Ramos (cell line): ENCODE measurements around the gene PAGR1.

Experiments
- in situ Hi-C: fragments of 300-500 bp; cut with MboI; formaldehyde crosslinking; loops from one replicate; pipeline ENCODE4 v1.14.3; 2022; ENCODE audit warnings: low sequenced_read_pairs; ENCODE audit not compliant: unreplicated experiment

PAGR1 gene

DNA sequence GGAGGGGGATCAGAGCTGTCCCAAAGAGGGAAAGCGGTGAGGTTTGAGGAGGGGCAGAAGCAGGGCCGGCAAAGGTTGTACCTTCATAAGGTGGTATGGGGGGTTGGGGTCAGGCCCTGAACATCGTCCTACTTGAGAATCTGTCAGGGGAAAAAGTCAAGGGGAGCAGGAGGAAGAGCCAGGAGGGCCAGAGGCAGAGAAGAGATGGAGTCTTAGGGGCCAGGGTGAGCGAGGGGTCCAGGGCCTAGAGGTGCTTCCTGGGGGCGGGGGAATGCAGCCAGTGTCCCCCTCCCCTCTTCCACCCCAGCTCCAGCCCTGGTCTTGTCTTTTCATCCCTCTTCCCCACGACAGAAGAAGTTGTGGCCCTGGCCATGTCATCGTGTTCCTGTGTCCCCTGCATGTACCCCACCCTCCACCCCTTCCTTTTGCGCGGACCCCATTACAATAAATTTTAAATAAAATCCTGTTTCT lies 5.2 kb upstream of the PAGR1 start:
- in situ Hi-C loops, result loop anchor here (25.0 kb wide), 1 partner anchor 577 kb away; the partner anchor contains the start of genes SEPTIN1 and ZNF48

DNA sequence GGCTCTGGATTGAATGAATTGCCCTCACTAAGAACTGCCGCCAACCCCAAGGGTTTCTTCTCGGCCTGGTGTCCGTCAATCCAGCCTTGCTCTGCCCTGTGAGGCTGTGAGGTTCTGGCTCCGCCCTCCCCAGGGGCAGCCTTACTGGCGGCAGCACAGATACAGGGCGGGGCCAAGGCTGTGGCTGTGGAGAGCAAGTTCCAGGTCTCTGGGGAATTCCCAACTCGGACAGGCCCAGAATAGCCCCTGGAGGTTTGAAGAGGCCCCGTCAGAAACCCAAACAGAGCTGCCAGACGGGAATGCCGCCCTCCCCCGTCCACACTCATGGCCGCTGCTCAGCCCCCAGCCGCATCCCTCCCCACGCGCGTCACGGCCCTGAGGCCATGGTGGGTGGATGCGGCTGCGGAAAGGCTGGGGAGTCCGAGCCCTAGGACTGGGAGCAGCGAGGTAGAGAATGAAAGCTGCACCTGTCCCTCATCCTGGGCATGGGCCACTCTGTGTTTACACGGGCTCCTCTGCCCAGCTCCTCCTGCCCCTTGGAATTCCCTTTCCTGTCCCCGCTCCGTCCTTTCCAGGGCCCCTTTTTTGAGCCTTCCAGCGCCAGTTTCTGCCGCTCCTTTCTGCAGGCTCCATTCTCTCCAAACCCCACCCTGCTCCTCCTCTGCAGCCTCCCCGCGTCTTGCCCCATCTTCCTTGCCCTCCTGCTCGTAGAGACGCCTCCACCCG lies 4.6 kb upstream of the PAGR1 start:
- in situ Hi-C loops, result loop anchor here (25.0 kb wide), 1 partner anchor 576 kb away; the partner anchor contains the start of genes SEPTIN1 and ZNF48

- in situ Hi-C loops, result loop anchor here (25.0 kb wide), 1 partner anchor 575 kb away; the partner anchor contains the start of genes SEPTIN1 and ZNF48
Measured at GRCh38 chr16:29811896-29812665, 3.9 kb upstream of the PAGR1 start, which contains the start of gene PRRT2. PRRT2 (plus strand) TSS chr16:29812193; CDS start chr16:29813055, 862 bp downstream.

DNA sequence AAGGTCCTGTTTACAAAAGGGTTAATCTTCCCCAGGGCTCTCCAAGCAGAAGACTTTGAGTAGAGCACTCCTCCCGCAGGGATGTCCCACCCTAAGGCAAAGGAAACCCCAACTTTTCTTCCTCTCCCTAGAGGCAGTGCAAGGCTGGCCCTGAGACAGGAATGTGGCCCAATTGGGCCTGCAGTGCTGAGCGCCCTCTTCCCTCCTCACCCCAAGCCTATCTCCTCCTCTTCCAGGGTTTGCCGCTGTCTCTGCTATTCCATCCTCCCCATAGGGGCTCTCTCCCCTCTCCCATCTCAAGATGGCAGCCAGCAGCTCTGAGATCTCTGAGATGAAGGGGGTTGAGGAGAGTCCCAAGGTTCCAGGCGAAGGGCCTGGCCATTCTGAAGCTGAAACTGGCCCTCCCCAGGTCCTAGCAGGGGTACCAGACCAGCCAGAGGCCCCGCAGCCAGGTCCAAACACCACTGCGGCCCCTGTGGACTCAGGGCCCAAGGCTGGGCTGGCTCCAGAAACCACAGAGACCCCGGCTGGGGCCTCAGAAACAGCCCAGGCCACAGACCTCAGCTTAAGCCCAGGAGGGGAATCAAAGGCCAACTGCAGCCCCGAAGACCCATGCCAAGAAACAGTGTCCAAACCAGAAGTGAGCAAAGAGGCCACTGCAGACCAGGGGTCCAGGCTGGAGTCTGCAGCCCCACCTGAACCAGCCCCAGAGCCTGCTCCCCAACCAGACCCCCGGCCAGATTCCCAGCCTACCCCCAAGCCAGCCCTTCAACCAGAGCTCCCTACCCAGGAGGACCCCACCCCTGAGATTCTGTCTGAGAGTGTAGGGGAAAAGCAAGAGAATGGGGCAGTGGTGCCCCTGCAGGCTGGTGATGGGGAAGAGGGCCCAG lies 3.0 kb upstream of the PAGR1 start:
- in situ Hi-C loops, result loop anchor here (25.0 kb wide), 1 partner anchor 574 kb away; the partner anchor contains the start of genes SEPTIN1 and ZNF48

GRCh38 chr16:29813644-29814562 lies 2.0 kb upstream of the PAGR1 start:
- in situ Hi-C loops, result loop anchor here (25.0 kb wide), 1 partner anchor 573 kb away; the partner anchor contains the start of genes SEPTIN1 and ZNF48

- in situ Hi-C loops, result loop anchor here (25.0 kb wide), 1 partner anchor 573 kb away; the partner anchor contains the start of genes SEPTIN1 and ZNF48
Measured at GRCh38 chr16:29814592-29814991, 1.4 kb upstream of the PAGR1 start.

- in situ Hi-C loops, result loop anchor here (25.0 kb wide), 1 partner anchor 572 kb away; the partner anchor contains the start of genes SEPTIN1 and ZNF48
Measured at GRCh38 chr16:29815032-29815721, 775 bp upstream of the PAGR1 start.

DNA sequence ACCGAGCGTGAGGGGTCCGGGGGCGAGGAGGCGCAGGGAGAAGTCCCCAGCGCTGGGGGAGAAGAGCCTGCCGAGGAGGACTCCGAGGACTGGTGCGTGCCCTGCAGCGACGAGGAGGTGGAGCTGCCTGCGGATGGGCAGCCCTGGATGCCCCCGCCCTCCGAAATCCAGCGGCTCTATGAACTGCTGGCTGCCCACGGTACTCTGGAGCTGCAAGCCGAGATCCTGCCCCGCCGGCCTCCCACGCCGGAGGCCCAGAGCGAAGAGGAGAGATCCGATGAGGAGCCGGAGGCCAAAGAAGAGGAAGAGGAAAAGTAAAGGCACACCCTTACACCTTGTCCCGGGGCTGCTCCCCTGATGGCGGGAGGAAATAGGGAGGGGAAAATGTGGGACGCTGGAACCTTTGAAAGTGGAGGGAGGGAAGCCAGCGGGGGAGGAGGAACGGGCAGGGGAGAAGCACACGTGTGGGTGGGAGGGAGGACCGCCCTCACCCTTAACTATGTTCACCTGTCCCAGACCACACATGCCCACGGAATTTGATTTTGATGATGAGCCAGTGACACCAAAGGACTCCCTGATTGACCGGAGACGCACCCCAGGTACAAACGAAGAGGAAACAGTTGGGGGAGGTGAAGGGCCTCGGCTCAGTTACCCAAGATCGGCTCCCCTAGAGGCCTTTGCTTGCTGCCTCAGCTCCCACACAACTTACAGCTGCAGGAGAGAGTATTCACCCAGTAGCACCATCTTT lies 916 bp downstream of the PAGR1 start:
- in situ Hi-C loops, result loop anchor here (25.0 kb wide), 1 partner anchor 570 kb away; the partner anchor contains the start of genes SEPTIN1 and ZNF48

DNA sequence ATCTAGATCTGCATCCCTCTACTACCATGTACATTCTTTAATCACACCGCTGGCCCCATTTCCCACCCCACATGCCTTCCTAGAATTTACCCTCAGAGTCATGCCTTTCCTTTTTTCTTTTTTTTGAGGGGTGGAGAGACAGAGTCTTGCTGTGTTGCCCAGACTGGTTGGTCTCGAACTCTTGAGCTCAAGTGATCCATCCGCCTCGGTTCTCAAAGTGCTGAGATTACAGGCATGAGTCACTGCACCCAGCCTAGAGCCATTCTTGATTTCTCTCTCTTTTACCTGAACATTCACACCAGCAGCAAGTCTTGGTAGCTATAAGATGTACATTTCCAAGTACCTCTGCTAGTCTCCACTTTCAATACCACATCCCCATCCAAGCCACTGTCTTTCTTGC lies 2.1 kb downstream of the PAGR1 start:
- in situ Hi-C loops, result loop anchor here (25.0 kb wide), 1 partner anchor 569 kb away; the partner anchor contains the start of genes SEPTIN1 and ZNF48

DNA sequence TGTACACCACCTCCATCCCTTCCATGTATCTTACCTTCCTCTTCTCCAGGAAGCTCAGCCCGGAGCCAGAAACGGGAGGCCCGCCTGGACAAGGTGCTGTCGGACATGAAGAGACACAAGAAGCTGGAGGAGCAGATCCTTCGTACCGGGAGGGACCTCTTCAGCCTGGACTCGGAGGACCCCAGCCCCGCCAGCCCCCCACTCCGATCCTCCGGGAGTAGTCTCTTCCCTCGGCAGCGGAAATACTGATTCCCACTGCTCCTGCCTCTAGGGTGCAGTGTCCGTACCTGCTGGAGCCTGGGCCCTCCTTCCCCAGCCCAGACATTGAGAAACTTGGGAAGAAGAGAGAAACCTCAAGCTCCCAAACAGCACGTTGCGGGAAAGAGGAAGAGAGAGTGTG lies 3.6 kb downstream of the PAGR1 start:
- in situ Hi-C loops, result loop anchor here (25.0 kb wide), 1 partner anchor 568 kb away; the partner anchor contains the start of genes SEPTIN1 and ZNF48

DNA sequence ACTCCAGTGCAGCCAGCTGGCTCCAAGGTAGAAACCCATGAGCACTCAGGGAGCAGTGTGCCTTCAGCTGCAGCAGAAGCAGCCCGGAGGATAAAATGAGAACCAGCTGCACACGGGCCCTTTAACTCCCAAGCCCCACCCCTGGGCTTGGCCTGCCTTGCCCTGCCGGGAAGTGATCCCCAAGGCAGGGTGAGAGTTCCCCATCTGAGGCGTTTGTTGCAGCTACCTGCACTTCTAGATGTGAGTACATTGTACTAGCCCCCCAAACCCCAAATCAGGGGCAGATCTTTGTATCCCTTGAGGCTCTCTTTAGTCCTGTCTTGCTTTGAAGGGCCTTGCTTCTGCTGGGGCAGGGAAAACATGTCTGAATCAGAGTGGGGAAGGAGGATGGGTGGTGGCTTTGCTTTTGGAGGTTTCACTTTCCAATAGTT lies 4.3 kb downstream of the PAGR1 start, which contains the start of gene MVP:
TSS of gene MVP (plus strand) at position 192 of the 431 bp plus-strand sequence. CDS start 10,088 bp downstream, outside the sequence.
- in situ Hi-C loops, result loop anchor here (25.0 kb wide), 1 partner anchor 567 kb away; the partner anchor contains the start of genes SEPTIN1 and ZNF48

DNA sequence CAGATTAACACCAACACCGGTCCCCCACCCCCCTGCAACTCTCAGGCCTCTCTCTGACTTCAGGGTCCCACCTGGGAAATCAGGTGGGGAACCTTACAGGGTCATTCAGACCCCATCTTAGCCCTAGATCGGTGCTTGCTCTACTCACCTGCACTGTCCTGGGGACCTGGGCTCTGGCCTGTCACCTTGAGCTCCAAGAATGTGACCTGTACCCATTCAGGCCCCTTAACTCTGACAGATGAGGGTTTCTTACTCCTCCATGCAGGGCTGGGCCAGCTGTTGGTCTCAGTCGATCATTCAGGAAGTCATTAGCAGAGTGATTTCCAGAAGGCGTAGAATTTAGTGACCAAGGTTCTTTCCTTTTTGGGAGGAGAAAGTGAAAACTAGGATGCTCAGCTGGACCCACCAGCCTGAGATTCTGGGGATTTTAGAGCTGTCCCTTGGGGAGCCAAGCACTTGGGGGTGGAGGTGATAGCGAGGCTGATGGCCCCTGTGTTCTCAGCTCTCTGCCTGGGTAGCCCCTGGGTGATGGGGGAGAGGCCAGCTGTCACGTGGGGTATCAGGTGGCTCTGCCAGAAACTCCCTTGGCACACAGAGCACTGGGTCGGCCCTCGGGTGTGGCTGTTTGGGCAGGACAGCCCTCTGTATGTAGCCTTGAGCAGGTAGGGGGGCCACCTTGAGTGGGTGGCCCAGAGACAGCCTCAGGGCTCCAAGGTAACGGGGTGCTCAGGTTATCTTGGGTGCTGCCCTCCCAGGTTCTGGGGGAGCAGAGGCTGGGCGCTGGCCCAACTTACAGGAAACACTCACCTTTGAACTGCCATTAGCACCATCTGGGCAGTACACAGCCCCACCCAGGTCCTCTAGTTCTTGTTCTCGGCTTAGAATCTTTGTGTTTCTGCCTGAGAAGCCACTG lies 5.0 kb downstream of the PAGR1 start:
- in situ Hi-C loops, result loop anchor here (25.0 kb wide), 1 partner anchor 566 kb away; the partner anchor contains the start of genes SEPTIN1 and ZNF48

DNA sequence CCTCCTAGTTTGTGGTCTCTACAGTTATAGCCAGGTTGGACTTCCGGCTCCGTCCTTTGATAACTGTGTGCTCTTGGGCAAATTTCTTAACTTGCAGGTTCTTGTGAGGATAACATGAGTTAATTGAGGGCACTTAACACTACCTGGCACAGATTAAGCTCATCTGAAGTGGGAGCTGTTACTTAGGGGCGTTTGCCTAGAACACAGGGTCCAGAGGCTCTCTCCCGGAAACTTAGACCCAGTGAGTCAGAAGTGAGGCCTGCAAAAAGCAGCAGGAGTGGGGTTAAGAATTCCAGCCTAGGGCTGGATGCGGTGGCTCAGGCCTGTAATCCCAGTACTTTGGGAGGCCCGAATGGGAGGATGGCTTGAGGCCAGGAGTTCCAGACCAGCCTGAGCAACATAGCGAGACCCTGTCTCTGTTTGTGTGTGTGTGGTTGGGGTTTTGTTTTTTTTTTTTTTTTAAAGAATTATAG lies 5.7 kb downstream of the PAGR1 start:
- in situ Hi-C loops, result loop anchor here (25.0 kb wide), 1 partner anchor 566 kb away; the partner anchor contains the start of genes SEPTIN1 and ZNF48

DNA sequence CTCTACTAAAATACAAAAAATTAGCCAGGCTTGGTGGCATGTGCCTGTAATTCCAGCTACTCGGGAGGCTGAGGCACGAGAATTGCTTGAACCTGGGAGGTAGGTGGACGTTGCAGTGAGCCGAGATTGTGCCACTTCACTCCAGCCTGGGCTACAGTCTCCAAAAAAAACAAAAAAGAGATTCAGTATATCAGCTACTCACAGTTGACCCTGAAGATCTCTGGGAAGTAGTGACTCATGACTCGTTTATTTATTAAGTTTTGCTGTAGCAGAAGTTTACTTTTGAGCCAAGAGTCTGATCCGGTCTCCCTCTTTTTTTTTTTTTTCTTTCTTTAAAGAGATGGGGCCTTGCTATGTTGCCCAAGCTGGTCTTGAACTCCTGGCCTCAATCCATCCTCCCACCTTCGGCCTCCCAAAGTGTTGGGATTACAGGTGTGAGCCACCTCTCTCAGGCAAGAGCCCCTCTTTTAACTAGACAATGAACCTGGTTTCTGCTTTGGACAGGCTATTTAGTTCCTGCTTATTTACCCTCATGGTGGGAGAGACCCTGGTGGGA lies 8.7 kb downstream of the PAGR1 start:
- in situ Hi-C loops, result loop anchor here (25.0 kb wide), 2 partner anchors 188 to 563 kb away; partner anchors contain the start of genes C16orf92, DOC2A, SEPTIN1 and ZNF48
